Measurements from ENCODE around the gene RHBDL1. TPM values are rescaled to one million over a fixed set of nuclear protein-coding genes. Genes with fewer than 3 reads are reported as not detected.

Gene RHBDL1
- total and polyA plus RNA-seq, 2 experiments from 2014 or later: 8.4 to 10.1 TPM

DNA sequence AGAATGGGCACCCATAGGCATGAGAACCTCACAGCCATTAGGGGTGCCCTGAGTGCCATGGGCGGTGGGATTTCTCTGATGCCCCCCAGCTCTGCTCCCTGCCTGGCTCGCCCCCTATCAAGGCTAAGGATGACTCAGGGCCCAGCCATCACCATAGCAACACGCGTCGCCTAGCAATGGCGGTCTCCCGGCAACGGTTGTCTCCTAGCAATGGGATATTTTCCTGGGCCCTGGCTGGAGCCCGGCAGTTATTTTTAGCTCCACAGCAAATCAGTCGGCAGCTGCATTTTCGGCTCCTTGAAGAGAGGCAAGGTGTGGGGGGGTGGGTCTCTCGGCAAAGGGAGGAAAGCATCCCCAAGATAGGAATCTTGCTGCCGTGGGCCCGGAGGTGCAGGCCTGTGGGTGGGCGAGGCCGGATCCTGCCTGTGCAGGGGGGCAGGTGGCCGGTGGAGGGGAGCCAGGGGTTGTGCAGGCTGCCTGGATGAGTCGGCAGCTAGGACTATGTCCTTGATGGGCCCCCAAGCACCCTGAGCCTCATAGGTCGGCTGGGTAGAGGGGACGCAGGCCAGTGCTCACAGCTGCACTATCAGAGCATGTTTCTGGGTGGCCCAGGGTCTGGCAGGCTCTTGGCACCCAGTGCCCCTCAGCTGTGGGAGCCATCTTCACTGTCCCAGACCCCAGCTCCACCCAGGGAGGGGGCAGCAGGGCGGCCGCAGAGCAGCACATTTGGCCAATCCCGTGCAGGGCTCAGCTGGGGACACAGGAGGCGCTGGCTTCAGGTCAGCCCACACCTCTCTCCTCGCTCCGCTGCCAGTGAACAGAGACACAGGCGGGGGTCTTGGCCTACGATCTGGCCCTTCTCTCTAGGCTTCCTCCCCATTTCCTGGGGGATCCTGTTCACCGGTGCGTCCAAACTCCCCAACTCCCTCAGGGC lies 34.4 kb downstream of the RHBDL1 start:
- no peak overlapping the region for H3K27ac ChIP-seq (ENCODE audit: low read depth)

GRCh38 chr16:710500-711075 lies 35.1 kb downstream of the RHBDL1 start:
- peaks cover 56% of the 10 kb centered on the region for H3K27me3 Mint-ChIP-seq (ENCODE audit: insufficient read depth, low read depth, poor library complexity)

More for the DNA sequence above, 34.4 kb downstream of the RHBDL1 start:
- H4K20me1 ChIP-seq (replicated peaks; ENCODE audit: insufficient read depth): no peaks in the 10 kb centered on the region
- H3K27me3 ChIP-seq (ENCODE audit: insufficient read depth): peaks cover 68% of the 10 kb centered on the region
- no peak overlapping the region for H3K27ac Mint-ChIP-seq
- ATAC-seq (peak; percentile 3; the same call in 2 of the 3 replicates), DNase-seq (ENCODE audit: low spot score) (peak; percentile 79)
- H3K27me3 Mint-ChIP-seq (ENCODE audit: insufficient read depth, low read depth, poor library complexity): peaks cover 57% of the 10 kb centered on the region
- TF ChIP-seq CTCF (conservative IDR thresholded peaks at IDR 0.05; ENCODE audit: low read depth in 2 of 2): 0 out of 4 replicates have a peak, but pooled peaks of 1 of the 2 experiments have one; percentile 13
- no peak for TF ChIP-seq STAT1 (IDR thresholded peaks at IDR 0.05; ENCODE audit: unreplicated experiment)
- no peaks in the 10 kb centered on the region; the same call in 2 of the 3 replicates for H3K4me1 Mint-ChIP-seq
- no peak overlapping the region for H3K4me2 ChIP-seq
- H3K9me2 ChIP-seq (ENCODE audit: insufficient read depth): no peaks in the 10 kb centered on the region
- H3K4me1 ChIP-seq (ENCODE audit: insufficient read depth): no peaks in the 10 kb centered on the region
- H3K9me3 Mint-ChIP-seq: peaks cover 4% of the 10 kb centered on the region; the same call in 1 of the 3 replicates
- H3K36me3 ChIP-seq (ENCODE audit: insufficient read depth): no peaks in the 10 kb centered on the region
- H3K79me2 ChIP-seq (replicated peaks; ENCODE audit: insufficient read depth): no peaks in the 10 kb centered on the region
- H3K4me3 Mint-ChIP-seq: no peak overlapping the region; the same call in 2 of the 3 replicates
- no peak overlapping the region for H3K4me3 ChIP-seq
- H3F3A ChIP-seq (replicated peaks; ENCODE audit: low read depth): 0 out of 2 replicates have a peak, but pooled peaks cover 6% of the 10 kb centered on the region
- no peaks in the 10 kb centered on the region for H3K36me3 Mint-ChIP-seq (ENCODE audit: low read depth)
- H2AFZ ChIP-seq: no peak overlapping the region

More at GRCh38 chr16:710500-711075, 35.1 kb downstream of the RHBDL1 start:
- Mint-ChIP-seq H3K4me3 (no peak overlapping the region; the same call in 2 of the 3 replicates), H3K36me3 (ENCODE audit: low read depth) (no peaks in the 10 kb centered on the region), H3K9me3 (peaks cover 4% of the 10 kb centered on the region; the same call in 1 of the 3 replicates), H3K4me1 (no peaks in the 10 kb centered on the region; the same call in 2 of the 3 replicates), H3K27ac (no peak overlapping the region)
- DNase-seq (ENCODE audit: low spot score) (no peak), ATAC-seq (no peak)
- Histone ChIP-seq H3K4me2 (no peak overlapping the region), H3K9me2 (ENCODE audit: insufficient read depth) (no peaks in the 10 kb centered on the region), H3K79me2 (replicated peaks; ENCODE audit: insufficient read depth) (no peaks in the 10 kb centered on the region), H3K27ac (ENCODE audit: low read depth) (no peak overlapping the region), H3K27me3 (ENCODE audit: insufficient read depth) (peaks cover 68% of the 10 kb centered on the region), H4K20me1 (replicated peaks; ENCODE audit: insufficient read depth) (no peaks in the 10 kb centered on the region), H3K36me3 (ENCODE audit: insufficient read depth) (no peaks in the 10 kb centered on the region), H3K4me3 (no peak overlapping the region), H3F3A (replicated peaks; ENCODE audit: low read depth) (0 out of 2 replicates have a peak, but pooled peaks cover 6% of the 10 kb centered on the region), H2AFZ (no peak overlapping the region), H3K4me1 (ENCODE audit: insufficient read depth) (no peaks in the 10 kb centered on the region)
- TF ChIP-seq REST (IDR thresholded peaks at IDR 0.05; ENCODE audit: unreplicated experiment) (no peak), STAT1 (IDR thresholded peaks at IDR 0.05; ENCODE audit: unreplicated experiment) (no peak), NANOG (IDR thresholded peaks at IDR 0.05; ENCODE audit: borderline replicate concordance) (no peak)
- TF ChIP-seq, protein P1, sequence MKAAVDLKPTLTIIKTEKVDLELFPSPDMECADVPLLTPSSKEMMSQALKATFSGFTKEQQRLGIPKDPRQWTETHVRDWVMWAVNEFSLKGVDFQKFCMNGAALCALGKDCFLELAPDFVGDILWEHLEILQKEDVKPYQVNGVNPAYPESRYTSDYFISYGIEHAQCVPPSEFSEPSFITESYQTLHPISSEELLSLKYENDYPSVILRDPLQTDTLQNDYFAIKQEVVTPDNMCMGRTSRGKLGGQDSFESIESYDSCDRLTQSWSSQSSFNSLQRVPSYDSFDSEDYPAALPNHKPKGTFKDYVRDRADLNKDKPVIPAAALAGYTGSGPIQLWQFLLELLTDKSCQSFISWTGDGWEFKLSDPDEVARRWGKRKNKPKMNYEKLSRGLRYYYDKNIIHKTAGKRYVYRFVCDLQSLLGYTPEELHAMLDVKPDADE (IDR thresholded peaks at IDR 0.05): no peak
